ENCODE data around the gene NPAS3. TPM values are rescaled to one million over a fixed set of nuclear protein-coding genes. Genes with fewer than 3 reads are reported as not detected.

NPAS3 gene
- total and polyA plus RNA-seq, 11 donors: 0.15 to 3.4 (median 0.92) TPM

GRCh38 chr14:33726685-33727084 lies 788.0 kb downstream of the NPAS3 start:
- 74 to 94% (median 83%) methylated on average over 5 of the region's 5 CpGs for WGBS, 4 donors
- Histone ChIP-seq H3K36me3 (no peaks in the 10 kb centered on the region), H3K4me3 (no peak overlapping the region), H3K4me1 (peaks cover 0 to 6% (median 0%) of the 10 kb centered on the region in 12 donors), H3K27me3 (no peaks in the 10 kb centered on the region), H3K27ac (no peak overlapping the region), H3K9me3 (no peaks in the 10 kb centered on the region)
- TF ChIP-seq CTCF (IDR thresholded peaks at IDR 0.05) (no peak), POLR2A (IDR thresholded peaks at IDR 0.05) (no peak)
- ATAC-seq (no peak), DNase-seq (no peak)
- intact Hi-C loops (cut with DNase I): no loop called here

DNA sequence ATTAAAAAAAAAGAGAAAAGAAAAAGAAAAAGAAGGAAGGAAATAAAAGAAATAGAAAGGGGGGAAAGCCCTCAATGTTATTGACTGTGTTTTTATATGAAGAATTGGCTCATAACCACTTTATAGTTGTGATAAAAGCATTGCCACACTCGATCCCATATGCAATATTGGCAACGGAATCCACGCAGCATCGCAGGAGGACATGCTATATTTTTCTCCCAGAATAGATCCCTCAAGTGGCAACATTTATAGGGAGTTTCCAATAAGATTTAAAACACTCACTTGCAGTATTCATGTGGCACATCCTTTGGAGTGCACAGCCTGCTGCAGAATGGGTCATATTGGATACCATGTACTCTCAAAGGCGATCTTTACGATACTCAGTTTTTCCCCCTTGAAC lies 788.9 kb downstream of the NPAS3 start:
- 78 to 98% (median 82%) methylated on average over 6 of the region's 6 CpGs for WGBS, 4 donors
- H3K36me3 ChIP-seq: no peaks in the 10 kb centered on the region
- no peak overlapping the region for H3K4me3 ChIP-seq
- DNase-seq: no peak
- intact Hi-C loops (cut with DNase I): no loop called here
- TF ChIP-seq CTCF (IDR thresholded peaks at IDR 0.05) (no peak), POLR2A (IDR thresholded peaks at IDR 0.05) (no peak)
- no peaks in the 10 kb centered on the region for H3K27me3 ChIP-seq
- H3K4me1 ChIP-seq: peaks cover 0 to 6% (median 0%) of the 10 kb centered on the region in 12 donors
- ATAC-seq: no peak
- no peaks in the 10 kb centered on the region for H3K9me3 ChIP-seq
- no peak overlapping the region for H3K27ac ChIP-seq

GRCh38 chr14:33728010-33728498 lies 789.4 kb downstream of the NPAS3 start:
- TF ChIP-seq CTCF (IDR thresholded peaks at IDR 0.05): no peak
- Histone ChIP-seq H3K4me3 (no peak overlapping the region), H3K27ac (no peak overlapping the region), H3K4me1 (peaks cover 0 to 6% (median 0%) of the 10 kb centered on the region in 12 donors), H3K9me3 (no peaks in the 10 kb centered on the region), H3K36me3 (no peaks in the 10 kb centered on the region), H3K27me3 (no peaks in the 10 kb centered on the region)
- 56 to 69% (median 61%) methylated on average over 3 of the region's 3 CpGs for WGBS, 4 donors
- intact Hi-C loops (cut with DNase I): no loop called here
- ATAC-seq (no peak), DNase-seq (no peak)

DNA sequence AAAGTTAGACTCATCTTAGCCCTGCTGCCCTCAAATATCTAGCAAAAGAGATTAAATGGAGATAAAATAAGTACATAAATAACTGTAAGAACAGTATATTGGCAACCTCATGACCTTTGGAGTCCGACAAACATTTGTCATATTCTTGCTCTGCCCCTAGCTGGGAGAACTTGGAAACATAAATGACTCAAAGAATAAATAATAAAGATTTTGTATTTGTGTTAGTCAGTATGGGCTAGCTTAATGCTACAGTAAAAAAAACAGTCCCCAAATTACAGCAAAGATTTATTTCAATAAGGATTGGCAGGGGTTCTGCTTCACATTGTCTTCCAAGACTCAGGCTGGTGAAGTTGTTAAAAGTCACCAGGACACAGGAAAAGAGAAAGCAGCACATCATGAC lies 791.5 kb downstream of the NPAS3 start:
- DNase-seq: no peak
- Histone ChIP-seq H3K36me3 (no peaks in the 10 kb centered on the region), H3K9me3 (no peaks in the 10 kb centered on the region), H3K27ac (no peak overlapping the region), H3K4me3 (no peak overlapping the region), H3K4me1 (peaks cover 0 to 6% (median 0%) of the 10 kb centered on the region in 12 donors), H3K27me3 (no peaks in the 10 kb centered on the region)
- intact Hi-C loops (cut with DNase I): no loop called here
- TF ChIP-seq CTCF (IDR thresholded peaks at IDR 0.05) (no peak), POLR2A (IDR thresholded peaks at IDR 0.05) (no peak)
- WGBS, 4 donors: 91 to 95% (median 93%) methylated on average over 1 of the region's 1 CpG
- ATAC-seq: no peak
